HG03196 (cell line): ENCODE results near the gene PSME1.

Source experiments
- ATAC-seq: cut with Tn5 transposase; IDR thresholded peaks from one replicate; pipeline ENCODE4 v1.9.1; 2021; ENCODE audit not compliant: unreplicated experiment

Gene PSME1

DNA sequence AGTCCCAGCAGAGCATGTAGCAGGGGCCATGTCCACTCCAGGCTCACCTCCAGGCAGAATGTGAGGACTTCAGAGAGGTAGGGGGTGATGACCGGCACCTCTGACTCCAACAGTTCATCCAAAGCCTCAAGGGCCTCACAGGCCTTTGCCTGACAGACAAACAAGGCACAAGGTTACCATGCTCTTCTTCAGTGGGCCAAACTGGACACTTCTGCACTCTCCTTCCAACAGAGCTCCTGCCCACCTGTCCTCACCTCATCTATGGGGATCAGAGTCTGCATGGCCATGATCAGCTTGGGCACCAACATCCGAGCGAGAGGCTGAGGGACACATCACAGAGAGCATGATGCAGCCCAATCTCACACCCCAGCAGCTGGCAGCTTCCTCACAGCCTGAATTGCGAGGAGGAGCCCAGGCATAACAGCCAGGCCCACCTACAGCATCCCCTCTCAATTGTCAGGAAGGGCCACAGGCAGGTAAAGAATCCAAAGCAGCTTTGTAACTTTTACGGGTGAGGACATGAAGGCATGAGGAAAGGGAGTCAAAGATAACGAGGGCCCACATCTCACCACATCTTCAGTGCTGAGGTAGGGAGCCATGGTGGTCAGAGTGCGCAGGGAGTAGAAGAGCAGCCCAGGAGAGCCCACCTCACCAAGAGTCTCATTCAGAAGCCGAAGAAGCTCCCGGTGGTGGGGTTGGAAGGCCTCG, 51.0 kb downstream of the PSME1 start:
- no peak for ATAC-seq

DNA sequence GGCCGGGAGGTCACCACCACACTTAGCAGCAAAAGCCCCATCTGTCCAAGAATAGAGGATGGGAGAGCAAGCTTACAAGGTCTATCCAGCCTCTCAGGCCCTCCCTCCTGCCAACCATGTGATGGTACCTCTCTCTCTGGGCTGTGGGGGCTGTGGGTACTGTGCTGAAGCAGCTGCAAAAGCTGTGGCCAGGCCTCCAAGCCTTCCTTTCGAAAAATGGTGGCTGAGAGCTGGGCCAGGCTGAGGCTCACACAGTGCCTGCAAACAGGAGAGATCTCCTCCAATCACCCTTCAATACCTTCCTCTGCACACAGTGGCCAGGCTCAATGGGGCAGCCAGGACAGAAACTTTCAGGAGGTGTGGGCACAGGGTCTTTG, 51.5 kb downstream of the PSME1 start:
- ATAC-seq = no peak
